ENCODE results near the gene KNCN. TPM values are rescaled to one million over a fixed set of nuclear protein-coding genes. Genes with fewer than 3 reads are reported as not detected.

Gene KNCN
- total RNA-seq, 1 donor from 2014 or later = not detected

DNA sequence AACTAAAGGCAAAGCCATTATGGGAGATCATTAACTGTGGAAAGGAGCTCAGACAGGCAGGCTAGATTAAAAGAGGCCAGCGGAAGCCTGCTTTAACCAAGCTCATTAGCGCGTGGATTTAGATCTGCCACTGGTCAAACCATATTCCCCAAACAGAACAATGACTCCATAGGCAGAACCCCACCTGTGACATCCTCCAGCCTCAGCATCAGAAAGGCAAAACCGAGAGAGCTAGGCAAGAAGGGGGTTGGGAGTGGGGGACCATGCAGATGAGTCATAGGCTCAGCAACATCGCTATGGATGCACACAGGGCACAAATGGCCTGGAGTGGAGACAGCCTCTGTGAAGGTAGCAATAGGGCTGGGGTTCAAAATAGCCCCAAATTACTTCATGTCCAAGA lies 32.0 kb upstream of the KNCN start:
- H3K27ac Mint-ChIP-seq = no peak overlapping the region
- no peak overlapping the region for H3K4me3 Mint-ChIP-seq (ENCODE audit: low read depth)
- H3K36me3 Mint-ChIP-seq (ENCODE audit: insufficient read depth) = peaks cover 16% of the 10 kb centered on the region
- H3K4me1 Mint-ChIP-seq (ENCODE audit: low read depth) = peaks cover 4% of the 10 kb centered on the region
- TF ChIP-seq, protein P1, sequence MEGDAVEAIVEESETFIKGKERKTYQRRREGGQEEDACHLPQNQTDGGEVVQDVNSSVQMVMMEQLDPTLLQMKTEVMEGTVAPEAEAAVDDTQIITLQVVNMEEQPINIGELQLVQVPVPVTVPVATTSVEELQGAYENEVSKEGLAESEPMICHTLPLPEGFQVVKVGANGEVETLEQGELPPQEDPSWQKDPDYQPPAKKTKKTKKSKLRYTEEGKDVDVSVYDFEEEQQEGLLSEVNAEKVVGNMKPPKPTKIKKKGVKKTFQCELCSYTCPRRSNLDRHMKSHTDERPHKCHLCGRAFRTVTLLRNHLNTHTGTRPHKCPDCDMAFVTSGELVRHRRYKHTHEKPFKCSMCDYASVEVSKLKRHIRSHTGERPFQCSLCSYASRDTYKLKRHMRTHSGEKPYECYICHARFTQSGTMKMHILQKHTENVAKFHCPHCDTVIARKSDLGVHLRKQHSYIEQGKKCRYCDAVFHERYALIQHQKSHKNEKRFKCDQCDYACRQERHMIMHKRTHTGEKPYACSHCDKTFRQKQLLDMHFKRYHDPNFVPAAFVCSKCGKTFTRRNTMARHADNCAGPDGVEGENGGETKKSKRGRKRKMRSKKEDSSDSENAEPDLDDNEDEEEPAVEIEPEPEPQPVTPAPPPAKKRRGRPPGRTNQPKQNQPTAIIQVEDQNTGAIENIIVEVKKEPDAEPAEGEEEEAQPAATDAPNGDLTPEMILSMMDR (IDR thresholded peaks at IDR 0.05; ENCODE audit: unreplicated experiment) = no peak
- DNase-seq (ENCODE audit: low spot score, unreplicated experiment) = no peak
- H3K9me3 Mint-ChIP-seq (ENCODE audit: low read depth) = no peaks in the 10 kb centered on the region
- no peaks in the 10 kb centered on the region for H3K27me3 Mint-ChIP-seq

DNA sequence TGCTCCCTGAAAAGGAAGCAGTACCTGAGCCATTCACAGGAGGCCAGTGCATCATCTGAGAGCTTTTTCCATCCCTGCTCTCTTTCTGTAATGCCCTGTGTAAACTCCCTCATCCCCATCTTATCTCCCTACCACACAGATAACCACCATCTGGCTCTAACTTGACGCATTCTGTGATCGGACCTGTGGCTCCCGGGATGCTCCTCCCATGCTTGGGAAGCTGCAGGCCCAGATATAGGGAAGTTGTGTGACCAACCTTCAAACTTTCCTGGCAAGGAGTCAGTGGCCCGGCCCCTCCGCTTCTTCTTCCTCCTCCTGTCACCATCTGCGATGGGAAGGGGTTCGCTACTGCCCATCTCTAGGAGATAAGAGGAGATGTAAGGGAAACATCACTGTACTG lies 31.5 kb upstream of the KNCN start:
- Mint-ChIP-seq H3K27me3 (no peaks in the 10 kb centered on the region), H3K36me3 (ENCODE audit: insufficient read depth) (peaks cover 18% of the 10 kb centered on the region), H3K27ac (no peak overlapping the region), H3K4me3 (ENCODE audit: low read depth) (no peak overlapping the region), H3K4me1 (ENCODE audit: low read depth) (peaks cover 4% of the 10 kb centered on the region), H3K9me3 (ENCODE audit: low read depth) (no peaks in the 10 kb centered on the region)
- TF ChIP-seq, protein P1 (IDR thresholded peaks at IDR 0.05; ENCODE audit: unreplicated experiment) = no peak
- no peak for DNase-seq (ENCODE audit: low spot score, unreplicated experiment)

GRCh38 chr1:46581681-46582455 lies 30.4 kb upstream of the KNCN start:
- Mint-ChIP-seq H3K36me3 (ENCODE audit: insufficient read depth) (peaks cover 20% of the 10 kb centered on the region), H3K4me1 (ENCODE audit: low read depth) (peaks cover 4% of the 10 kb centered on the region), H3K9me3 (ENCODE audit: low read depth) (no peaks in the 10 kb centered on the region), H3K27me3 (no peaks in the 10 kb centered on the region), H3K4me3 (ENCODE audit: low read depth) (no peak overlapping the region), H3K27ac (no peak overlapping the region)
- TF ChIP-seq, protein P1 (IDR thresholded peaks at IDR 0.05; ENCODE audit: unreplicated experiment) = no peak
- no peak for DNase-seq (ENCODE audit: low spot score, unreplicated experiment)

DNA sequence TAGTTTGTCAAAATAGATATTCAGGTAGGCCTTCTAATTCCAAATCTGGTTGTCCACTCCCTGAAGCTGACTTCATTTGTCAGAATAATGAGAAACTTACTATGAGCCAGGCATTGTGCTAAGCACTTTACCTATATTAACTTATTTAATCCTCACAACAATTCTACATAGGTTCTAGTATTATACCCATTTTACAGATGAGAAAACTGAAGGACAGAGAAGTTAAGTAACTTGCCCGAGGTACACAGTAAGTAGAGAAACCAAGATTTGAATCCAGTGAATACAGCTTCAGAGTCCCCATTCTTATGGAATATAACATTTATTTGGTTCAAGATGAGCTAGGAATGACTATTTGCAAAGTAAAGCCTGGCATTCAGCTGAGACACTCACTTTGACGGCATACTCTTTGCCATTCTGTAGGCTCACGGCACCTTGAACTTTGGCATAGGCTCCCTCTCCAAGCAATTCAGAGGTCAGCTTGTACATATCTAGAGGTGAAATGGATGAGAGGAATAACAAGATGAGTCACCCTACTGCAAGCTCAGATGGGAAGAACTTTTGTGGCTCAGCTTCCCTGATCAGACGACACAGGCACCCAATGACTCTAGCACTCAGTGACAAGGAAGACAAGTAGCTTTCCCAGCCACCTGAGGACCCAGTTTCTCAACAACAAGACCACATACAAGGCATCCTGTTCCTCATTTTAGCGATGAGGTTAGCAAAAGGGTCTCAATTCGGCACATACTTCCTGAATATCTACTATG lies 28.9 kb upstream of the KNCN start:
- DNase-seq (ENCODE audit: low spot score, unreplicated experiment) = no peak
- Mint-ChIP-seq H3K9me3 (ENCODE audit: low read depth) (no peaks in the 10 kb centered on the region), H3K27me3 (no peaks in the 10 kb centered on the region), H3K36me3 (ENCODE audit: insufficient read depth) (peaks cover 21% of the 10 kb centered on the region), H3K4me3 (ENCODE audit: low read depth) (no peak overlapping the region), H3K4me1 (ENCODE audit: low read depth) (peaks cover 14% of the 10 kb centered on the region), H3K27ac (no peak overlapping the region)
- TF ChIP-seq, protein P1 (IDR thresholded peaks at IDR 0.05; ENCODE audit: unreplicated experiment) = no peak

DNA sequence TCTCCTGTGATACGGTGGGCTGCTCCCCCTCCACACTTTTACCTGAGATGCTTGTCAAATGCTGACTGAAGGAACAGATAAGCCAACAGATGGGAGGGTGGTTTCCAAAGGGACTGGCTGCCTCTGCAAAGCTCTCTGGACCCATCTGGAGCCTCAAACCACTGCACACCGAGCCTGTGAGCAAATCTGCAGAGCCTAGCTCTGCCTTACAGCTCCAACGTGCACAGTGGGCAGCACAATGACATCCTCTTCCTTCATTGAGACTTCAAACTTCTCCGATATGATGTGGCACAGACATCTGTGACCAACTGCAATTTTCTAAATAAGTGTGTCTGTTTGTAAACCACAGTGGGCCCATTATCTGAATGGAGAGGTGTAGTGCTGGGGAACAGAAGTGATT lies 26.2 kb upstream of the KNCN start:
- no peak for DNase-seq (ENCODE audit: low spot score, unreplicated experiment)
- Mint-ChIP-seq H3K27me3 (no peaks in the 10 kb centered on the region), H3K27ac (no peak overlapping the region), H3K36me3 (ENCODE audit: insufficient read depth) (peaks cover 17% of the 10 kb centered on the region), H3K4me1 (ENCODE audit: low read depth) (peaks cover 15% of the 10 kb centered on the region), H3K9me3 (ENCODE audit: low read depth) (no peaks in the 10 kb centered on the region), H3K4me3 (ENCODE audit: low read depth) (no peak overlapping the region)
- TF ChIP-seq, protein P1 (IDR thresholded peaks at IDR 0.05; ENCODE audit: unreplicated experiment) = no peak

All from progenitor cell of endocrine pancreas (in vitro differentiated cells).